Esophagus squamous epithelium (tissue), 4 donors: ENCODE results near the gene LPIN1.

ENCODE experiments used
- POLR2A ChIP-seq, 4 donors: fragments of 450-650 bp; IDR thresholded peaks; one replicate each; pipeline ENCODE4 v1.6.1; 2017; ENCODE audit warnings: antibody characterized with exemption in 4 of 4, mild to moderate bottlenecking in 4 of 4, moderate library complexity in 3 of 4
- TF ChIP-seq, protein P1 (sequence below), 6 experiments: fragments of 450-650 bp in 4 of 6; fragments of 200-600 bp in 2 of 6; sonication (generic) in 2 of 6; IDR thresholded peaks; one replicate each; pipeline ENCODE4 v1.5.1; 2016 to 2019; ENCODE audit warnings: antibody characterized with exemption in 6 of 6, mild to moderate bottlenecking in 4 of 6, moderate library complexity in 4 of 6

DNA sequence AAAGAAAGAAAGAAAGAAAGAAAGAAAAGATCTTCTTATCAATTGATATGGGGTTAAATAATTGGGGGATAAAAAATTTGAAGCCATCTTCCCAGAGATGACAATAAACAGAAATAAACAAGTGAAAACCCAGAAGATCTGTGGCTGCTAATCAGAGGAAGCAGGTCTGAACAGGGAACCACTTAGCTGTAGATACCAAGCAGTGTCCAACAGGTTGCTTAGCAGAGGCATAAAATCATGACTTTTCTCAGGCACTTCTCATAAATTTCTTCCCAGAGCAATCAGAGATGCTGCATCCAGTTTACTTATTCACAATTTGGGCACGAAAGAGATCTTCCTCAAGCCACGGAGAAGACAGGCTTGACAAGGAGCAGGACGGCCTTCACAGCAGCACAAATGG lies 5.7 kb upstream of the LPIN1 start:
- TF ChIP-seq, protein P1, sequence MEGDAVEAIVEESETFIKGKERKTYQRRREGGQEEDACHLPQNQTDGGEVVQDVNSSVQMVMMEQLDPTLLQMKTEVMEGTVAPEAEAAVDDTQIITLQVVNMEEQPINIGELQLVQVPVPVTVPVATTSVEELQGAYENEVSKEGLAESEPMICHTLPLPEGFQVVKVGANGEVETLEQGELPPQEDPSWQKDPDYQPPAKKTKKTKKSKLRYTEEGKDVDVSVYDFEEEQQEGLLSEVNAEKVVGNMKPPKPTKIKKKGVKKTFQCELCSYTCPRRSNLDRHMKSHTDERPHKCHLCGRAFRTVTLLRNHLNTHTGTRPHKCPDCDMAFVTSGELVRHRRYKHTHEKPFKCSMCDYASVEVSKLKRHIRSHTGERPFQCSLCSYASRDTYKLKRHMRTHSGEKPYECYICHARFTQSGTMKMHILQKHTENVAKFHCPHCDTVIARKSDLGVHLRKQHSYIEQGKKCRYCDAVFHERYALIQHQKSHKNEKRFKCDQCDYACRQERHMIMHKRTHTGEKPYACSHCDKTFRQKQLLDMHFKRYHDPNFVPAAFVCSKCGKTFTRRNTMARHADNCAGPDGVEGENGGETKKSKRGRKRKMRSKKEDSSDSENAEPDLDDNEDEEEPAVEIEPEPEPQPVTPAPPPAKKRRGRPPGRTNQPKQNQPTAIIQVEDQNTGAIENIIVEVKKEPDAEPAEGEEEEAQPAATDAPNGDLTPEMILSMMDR (IDR thresholded peaks at IDR 0.05): no peak
- no peak for TF ChIP-seq POLR2A (IDR thresholded peaks at IDR 0.05)
